HepG2 (cell line): ENCODE measurements around the gene IRAK2. TPM values are rescaled to one million over a fixed set of nuclear protein-coding genes. Genes with fewer than 3 reads are reported as not detected.

Experiments used
- ERF ChIP-seq: IDR thresholded peaks from 2 replicates; pipeline ENCODE4 v1.6.1; 2018; ENCODE audit warnings: missing biosample characterization, missing genetic modification reagents
- FOSL1 ChIP-seq: sonication (generic); formaldehyde crosslinking; IDR thresholded peaks from 2 replicates; pipeline ENCODE4 v1.9.0; 2021; ENCODE audit warnings: missing genetic modification reagents, borderline replicate concordance
- KLF15 ChIP-seq: sonication (generic); formaldehyde crosslinking; IDR thresholded peaks from 2 replicates; pipeline ENCODE4 v1.8.1; 2023; ENCODE audit warnings: borderline replicate concordance, mild to moderate bottlenecking, inconsistent platforms, missing genetic modification reagents, mixed read lengths
- LCORL ChIP-seq, 2 experiments: fragments of 450-650 bp in 1 of 2; sonication (generic) in 1 of 2; formaldehyde crosslinking in 1 of 2; IDR thresholded peaks; 2 replicates each; pipeline versions ENCODE4 v1.5.0 to v1.6.1; 2017 to 2020; ENCODE audit warnings: antibody characterized with exemption in 1 of 2, missing genetic modification reagents in 1 of 2
- MXD4 ChIP-seq: IDR thresholded peaks from 2 replicates; pipeline ENCODE4 v1.6.1; 2016; ENCODE audit warnings: mild to moderate bottlenecking, missing biosample characterization, missing genetic modification reagents
- MZF1 ChIP-seq: sonication (generic); formaldehyde crosslinking; IDR thresholded peaks from 2 replicates; pipeline ENCODE4 v1.8.1; 2023; ENCODE audit warnings: mild to moderate bottlenecking, missing genetic modification reagents, borderline replicate concordance
- NR2C2 ChIP-seq: sonication (generic); formaldehyde crosslinking; IDR thresholded peaks from 2 replicates; pipeline ENCODE4 v1.4.0; 2020; ENCODE audit warnings: missing genetic modification reagents, mild to moderate bottlenecking, moderate library complexity, borderline replicate concordance
- NR2F2 ChIP-seq: IDR thresholded peaks from 2 replicates; pipeline ENCODE4 v1.6.1; 2012; ENCODE audit warnings: low read depth, inconsistent platforms, borderline replicate concordance
- REXO4 ChIP-seq: sonication (generic); formaldehyde crosslinking; IDR thresholded peaks from 2 replicates; pipeline ENCODE4 v1.8.0; 2022; ENCODE audit warnings: missing genetic modification reagents, mild to moderate bottlenecking, borderline replicate concordance
- SKI ChIP-seq: fragments of 450-650 bp; IDR thresholded peaks from one replicate; pipeline ENCODE4 v1.6.1; 2018; ENCODE audit warnings: mild to moderate bottlenecking; ENCODE audit not compliant: partially characterized antibody
- STAT5B ChIP-seq: sonication (generic); formaldehyde crosslinking; IDR thresholded peaks from 2 replicates; pipeline ENCODE4 v1.4.0; 2020; ENCODE audit warnings: missing genetic modification reagents
- THAP11 ChIP-seq: IDR thresholded peaks from 2 replicates; pipeline ENCODE4 v1.6.1; 2016; ENCODE audit warnings: missing biosample characterization, missing genetic modification reagents
- ZBTB21 ChIP-seq: sonication (generic); formaldehyde crosslinking; IDR thresholded peaks from 2 replicates; pipeline ENCODE4 v1.4.0; 2020; ENCODE audit warnings: missing genetic modification reagents
- ZNF652 ChIP-seq: IDR thresholded peaks from 2 replicates; pipeline ENCODE4 v1.6.1; 2016; ENCODE audit warnings: low read depth, borderline replicate concordance
- ZNF75D ChIP-seq: sonication (generic); formaldehyde crosslinking; IDR thresholded peaks from 2 replicates; pipeline ENCODE4 v1.8.1; 2023; ENCODE audit warnings: missing genetic modification reagents, mild to moderate bottlenecking, borderline replicate concordance
- ZNF790 ChIP-seq: sonication (generic); formaldehyde crosslinking; IDR thresholded peaks from 2 replicates; pipeline ENCODE4 v1.8.0; 2022; ENCODE audit warnings: missing genetic modification reagents, mild to moderate bottlenecking, borderline replicate concordance
- polyA plus RNA-seq, 8 experiments: library from polyadenylated mRNA; depleted of rRNA in 3 of 8; stranded (reverse) in 7 of 8; unstranded in 1 of 8; fragments of >200 nt; fragmentation: Illumina TruSeq in 4 of 8; extraction: Trizol in 4 of 8; gene quantifications; 2 replicates each; pipeline versions ENCODE4 v1.2.1 to v1.2.3, GENCODE V29; 2011 to 2016; ENCODE audit warnings: low read depth in 4 of 8, missing spikeins in 1 of 8, mixed read lengths in 1 of 8; ENCODE audit not compliant: insufficient read depth in 1 of 8
- total RNA-seq, 5 experiments: library from RNA; depleted of rRNA; stranded (reverse); fragments of >200 nt; fragmentation: Illumina TruSeq; extraction: Trizol; gene quantifications; 2 replicates each; pipeline ENCODE4 v1.2.3, GENCODE V29; 2016; ENCODE audit warnings: low read depth in 1 of 5
- TF ChIP-seq, protein P1 (sequence below): sonication (generic); formaldehyde crosslinking; IDR thresholded peaks from 2 replicates; pipeline ENCODE4 v1.4.0; 2020; ENCODE audit warnings: missing genetic modification reagents
- TF ChIP-seq, protein P2 (sequence below): sonication (generic); formaldehyde crosslinking; conservative IDR thresholded peaks from 2 replicates; pipeline ENCODE4 v1.8.0; 2022; ENCODE audit warnings: missing genetic modification reagents
- TF ChIP-seq, protein P3 (sequence below): sonication (generic); formaldehyde crosslinking; IDR thresholded peaks from 2 replicates; pipeline ENCODE4 v1.8.1; 2023; ENCODE audit warnings: mild to moderate bottlenecking, missing genetic modification reagents, borderline replicate concordance
- TF ChIP-seq, protein P4 (sequence below): sonication (generic); formaldehyde crosslinking; IDR thresholded peaks from 2 replicates; pipeline ENCODE4 v1.8.0; 2022; ENCODE audit warnings: mild to moderate bottlenecking, missing genetic modification reagents, moderate library complexity
- TF ChIP-seq, protein P5 (sequence below): sonication (generic); formaldehyde crosslinking; IDR thresholded peaks from 2 replicates; pipeline ENCODE4 v1.8.1; 2023; ENCODE audit warnings: missing genetic modification reagents, inconsistent platforms, borderline replicate concordance

Gene IRAK2
- total and polyA plus RNA-seq, 2 of the 13 experiments (the other 11 are each of a cell fraction or from before 2014, with no cell fraction given): 13.1 to 23.3 TPM

DNA sequence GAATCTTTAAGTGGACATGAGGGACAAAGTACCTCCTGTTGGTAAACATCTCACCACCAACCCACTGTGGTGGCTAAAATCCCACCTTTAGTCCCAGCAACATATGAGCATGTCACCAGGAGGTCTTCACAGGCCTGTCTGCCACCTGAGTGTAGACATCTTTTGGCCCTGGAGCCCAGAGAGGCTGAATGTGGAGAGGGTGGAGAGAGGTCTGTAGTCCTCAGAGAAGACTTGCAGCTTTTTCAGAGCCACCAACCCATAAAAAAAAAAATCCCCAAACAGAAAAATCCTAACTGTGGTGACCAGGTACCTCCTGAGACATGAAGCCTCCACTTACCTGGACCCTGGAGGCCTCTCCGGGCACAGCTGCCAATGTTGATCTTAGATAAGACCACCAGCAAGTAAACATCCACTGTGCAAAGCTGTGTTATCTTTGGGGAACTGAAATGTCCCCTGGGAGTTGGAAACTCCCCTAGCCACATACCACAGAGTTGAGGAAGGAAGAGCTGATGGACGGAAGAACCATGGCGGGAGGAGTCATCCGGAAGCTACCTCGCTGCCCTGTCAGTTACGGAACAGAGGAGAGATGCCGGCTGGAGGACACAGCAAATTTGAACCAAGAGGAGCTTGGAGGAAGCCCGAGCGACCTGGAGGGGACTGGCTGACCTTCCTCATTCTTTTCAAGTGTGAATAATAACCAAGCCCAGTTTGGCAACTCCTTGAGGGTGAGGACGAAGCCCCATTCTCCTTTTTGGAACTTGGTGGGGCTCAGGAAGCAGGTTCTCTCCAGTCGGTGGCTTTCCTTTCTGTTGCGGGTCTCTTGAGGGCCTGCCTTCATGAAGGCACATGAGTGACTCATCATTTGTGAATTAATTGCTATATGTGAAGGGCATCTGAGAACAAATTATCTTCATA, 128.0 kb downstream of the IRAK2 start, which contains the start of gene GHRL (continued):
- TF ChIP-seq ZNF652 (CRISPR knock-in tag): no peak
- no peak for TF ChIP-seq ZNF790 (CRISPR knock-in tag)
- TF ChIP-seq THAP11 (CRISPR knock-in tag): no peak; the same call in 1 of the 2 replicates
- TF ChIP-seq MXD4 (CRISPR knock-in tag): no peak
- no peak for TF ChIP-seq FOSL1 (CRISPR knock-in tag)
- TF ChIP-seq, protein P1, sequence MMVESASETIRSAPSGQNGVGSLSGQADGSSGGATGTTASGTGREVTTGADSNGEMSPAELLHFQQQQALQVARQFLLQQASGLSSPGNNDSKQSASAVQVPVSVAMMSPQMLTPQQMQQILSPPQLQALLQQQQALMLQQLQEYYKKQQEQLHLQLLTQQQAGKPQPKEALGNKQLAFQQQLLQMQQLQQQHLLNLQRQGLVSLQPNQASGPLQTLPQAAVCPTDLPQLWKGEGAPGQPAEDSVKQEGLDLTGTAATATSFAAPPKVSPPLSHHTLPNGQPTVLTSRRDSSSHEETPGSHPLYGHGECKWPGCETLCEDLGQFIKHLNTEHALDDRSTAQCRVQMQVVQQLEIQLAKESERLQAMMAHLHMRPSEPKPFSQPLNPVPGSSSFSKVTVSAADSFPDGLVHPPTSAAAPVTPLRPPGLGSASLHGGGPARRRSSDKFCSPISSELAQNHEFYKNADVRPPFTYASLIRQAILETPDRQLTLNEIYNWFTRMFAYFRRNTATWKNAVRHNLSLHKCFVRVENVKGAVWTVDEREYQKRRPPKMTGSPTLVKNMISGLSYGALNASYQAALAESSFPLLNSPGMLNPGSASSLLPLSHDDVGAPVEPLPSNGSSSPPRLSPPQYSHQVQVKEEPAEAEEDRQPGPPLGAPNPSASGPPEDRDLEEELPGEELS (CRISPR knock-in tag): peak; percentile 77
- no peak for TF ChIP-seq LCORL (IDR thresholded peaks at IDR 0.05)
- peak; percentile 77; the same call in 1 of the 2 replicates for TF ChIP-seq LCORL (CRISPR knock-in tag; IDR thresholded peaks at IDR 0.05)
- peak; percentile 64 for TF ChIP-seq ERF (CRISPR knock-in tag)
- no peak for TF ChIP-seq STAT5B (CRISPR knock-in tag)
- TF ChIP-seq, protein P2, sequence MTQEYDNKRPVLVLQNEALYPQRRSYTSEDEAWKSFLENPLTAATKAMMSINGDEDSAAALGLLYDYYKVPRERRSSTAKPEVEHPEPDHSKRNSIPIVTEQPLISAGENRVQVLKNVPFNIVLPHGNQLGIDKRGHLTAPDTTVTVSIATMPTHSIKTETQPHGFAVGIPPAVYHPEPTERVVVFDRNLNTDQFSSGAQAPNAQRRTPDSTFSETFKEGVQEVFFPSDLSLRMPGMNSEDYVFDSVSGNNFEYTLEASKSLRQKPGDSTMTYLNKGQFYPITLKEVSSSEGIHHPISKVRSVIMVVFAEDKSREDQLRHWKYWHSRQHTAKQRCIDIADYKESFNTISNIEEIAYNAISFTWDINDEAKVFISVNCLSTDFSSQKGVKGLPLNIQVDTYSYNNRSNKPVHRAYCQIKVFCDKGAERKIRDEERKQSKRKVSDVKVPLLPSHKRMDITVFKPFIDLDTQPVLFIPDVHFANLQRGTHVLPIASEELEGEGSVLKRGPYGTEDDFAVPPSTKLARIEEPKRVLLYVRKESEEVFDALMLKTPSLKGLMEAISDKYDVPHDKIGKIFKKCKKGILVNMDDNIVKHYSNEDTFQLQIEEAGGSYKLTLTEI (CRISPR knock-in tag): no peak
- TF ChIP-seq NR2F2: no peak
- TF ChIP-seq, protein P3, sequence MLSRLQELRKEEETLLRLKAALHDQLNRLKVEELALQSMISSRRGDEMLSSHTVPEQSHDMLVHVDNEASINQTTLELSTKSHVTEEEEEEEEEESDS (CRISPR knock-in tag): no peak
- TF ChIP-seq NR2C2: no peak
- no peak for TF ChIP-seq KLF15 (CRISPR knock-in tag)
- TF ChIP-seq SKI: no peak
- no peak for TF ChIP-seq REXO4 (CRISPR knock-in tag)
- TF ChIP-seq, protein P4, sequence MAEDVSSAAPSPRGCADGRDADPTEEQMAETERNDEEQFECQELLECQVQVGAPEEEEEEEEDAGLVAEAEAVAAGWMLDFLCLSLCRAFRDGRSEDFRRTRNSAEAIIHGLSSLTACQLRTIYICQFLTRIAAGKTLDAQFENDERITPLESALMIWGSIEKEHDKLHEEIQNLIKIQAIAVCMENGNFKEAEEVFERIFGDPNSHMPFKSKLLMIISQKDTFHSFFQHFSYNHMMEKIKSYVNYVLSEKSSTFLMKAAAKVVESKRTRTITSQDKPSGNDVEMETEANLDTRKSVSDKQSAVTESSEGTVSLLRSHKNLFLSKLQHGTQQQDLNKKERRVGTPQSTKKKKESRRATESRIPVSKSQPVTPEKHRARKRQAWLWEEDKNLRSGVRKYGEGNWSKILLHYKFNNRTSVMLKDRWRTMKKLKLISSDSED (CRISPR knock-in tag): no peak
- TF ChIP-seq, protein P5, sequence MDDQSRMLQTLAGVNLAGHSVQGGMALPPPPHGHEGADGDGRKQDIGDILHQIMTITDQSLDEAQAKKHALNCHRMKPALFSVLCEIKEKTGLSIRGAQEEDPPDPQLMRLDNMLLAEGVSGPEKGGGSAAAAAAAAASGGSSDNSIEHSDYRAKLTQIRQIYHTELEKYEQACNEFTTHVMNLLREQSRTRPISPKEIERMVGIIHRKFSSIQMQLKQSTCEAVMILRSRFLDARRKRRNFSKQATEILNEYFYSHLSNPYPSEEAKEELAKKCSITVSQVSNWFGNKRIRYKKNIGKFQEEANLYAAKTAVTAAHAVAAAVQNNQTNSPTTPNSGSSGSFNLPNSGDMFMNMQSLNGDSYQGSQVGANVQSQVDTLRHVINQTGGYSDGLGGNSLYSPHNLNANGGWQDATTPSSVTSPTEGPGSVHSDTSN (CRISPR knock-in tag): no peak
- no peak for TF ChIP-seq ZBTB21
- TF ChIP-seq MZF1 (CRISPR knock-in tag): no peak
- TF ChIP-seq ZNF75D (CRISPR knock-in tag): no peak
